Sigmoid colon (tissue), 4 donors: Measurements from ENCODE around the gene BLID.

Experiments used
- CTCF ChIP-seq, 4 experiments: fragments of 450-650 bp in 3 of 4; fragments of 200-600 bp in 1 of 4; IDR thresholded peaks; one replicate each; pipeline ENCODE4 v1.5.1; 2016 to 2019; ENCODE audit warnings: antibody characterized with exemption in 4 of 4, mild to moderate bottlenecking in 3 of 4, moderate library complexity in 2 of 4
- POLR2AphosphoS5 ChIP-seq, 4 donors: sonication (generic); formaldehyde crosslinking; IDR thresholded peaks; one replicate each; pipeline ENCODE4 v1.6.1; 2017; ENCODE audit warnings: antibody characterized with exemption in 4 of 4

GRCh38 chr11:122075016-122075415 lies 41.0 kb downstream of the BLID start:
- TF ChIP-seq CTCF (IDR thresholded peaks at IDR 0.05) (no peak), POLR2AphosphoS5 (IDR thresholded peaks at IDR 0.05) (no peak)
